GM12873 (cell line): Measurements from ENCODE around the gene EFCAB14.

Source experiments
- CTCF ChIP-seq: IDR thresholded peaks from 2 replicates; pipeline ENCODE4 v1.5.1; 2012; ENCODE audit warnings: low read depth, mild to moderate bottlenecking, moderate library complexity, low read length, control low read depth; ENCODE audit not compliant: insufficient read depth; ENCODE audit errors: missing control alignments

Gene EFCAB14

GRCh38 chr1:46687921-46688509, 30.9 kb downstream of the EFCAB14 start:
- TF ChIP-seq CTCF: no peak

DNA sequence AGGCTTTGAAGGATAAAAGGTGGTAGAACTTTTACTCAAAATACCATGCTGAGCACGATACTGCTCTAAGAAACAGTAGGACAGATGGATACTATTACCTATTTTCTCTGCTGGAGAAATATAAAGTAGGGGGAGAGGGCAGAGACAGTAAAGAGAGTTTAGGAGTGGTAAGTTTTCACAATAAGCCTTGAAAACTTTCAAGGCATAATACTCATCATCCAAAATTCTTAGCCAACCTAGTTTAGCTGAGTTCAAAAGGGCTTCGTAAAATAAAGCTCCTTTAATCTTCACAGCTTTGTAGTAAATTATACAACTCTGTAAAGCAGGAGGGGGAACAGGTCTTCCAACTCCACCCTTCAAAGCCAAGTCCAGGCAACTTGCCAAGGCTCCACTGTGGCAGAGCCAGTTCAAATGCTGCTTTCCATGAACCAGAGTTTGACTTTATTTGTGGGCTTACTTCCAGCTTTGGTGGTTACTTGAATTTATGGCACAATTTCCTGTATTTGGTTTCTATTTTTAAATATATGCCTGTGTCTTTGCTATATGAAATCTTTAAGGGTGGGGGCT, 31.7 kb downstream of the EFCAB14 start:
- TF ChIP-seq CTCF: no peak

DNA sequence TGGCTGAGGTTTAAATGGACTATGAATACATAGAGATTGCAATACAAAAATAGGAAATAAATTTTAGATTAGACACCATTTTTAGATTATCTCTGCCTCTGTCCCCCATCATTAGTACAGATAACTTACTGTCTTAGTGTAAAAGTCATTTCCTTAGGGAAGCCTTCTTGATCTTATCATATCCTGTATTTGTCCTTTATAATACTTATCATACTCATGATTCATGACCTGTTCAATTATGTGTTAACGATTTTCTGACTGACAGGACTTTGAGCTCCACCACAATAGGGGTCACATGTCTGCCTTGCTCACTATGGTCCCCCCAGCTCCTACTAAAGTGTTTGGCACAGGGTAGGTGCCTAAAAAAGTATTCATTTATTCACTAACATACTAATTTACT, 32.7 kb downstream of the EFCAB14 start:
- no peak for TF ChIP-seq CTCF

DNA sequence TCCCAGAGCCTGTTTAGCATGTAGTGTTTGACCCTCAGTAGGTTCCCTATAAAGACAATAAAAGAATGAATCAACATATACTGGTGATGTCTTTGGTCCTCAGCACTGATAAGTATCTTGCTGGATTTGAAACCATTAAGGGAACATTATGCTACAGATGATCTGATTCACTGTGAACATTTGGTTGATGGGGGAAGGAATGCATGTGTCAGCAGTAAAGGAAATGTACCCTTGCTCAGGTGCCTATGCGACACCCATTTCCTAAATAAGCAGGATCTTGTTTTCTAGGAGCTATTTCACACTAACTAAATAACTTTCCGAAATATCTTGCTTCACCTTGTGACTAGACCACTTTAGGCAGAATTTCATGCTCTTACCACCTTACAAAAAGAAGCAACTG, 34.2 kb downstream of the EFCAB14 start:
- no peak for TF ChIP-seq CTCF

DNA sequence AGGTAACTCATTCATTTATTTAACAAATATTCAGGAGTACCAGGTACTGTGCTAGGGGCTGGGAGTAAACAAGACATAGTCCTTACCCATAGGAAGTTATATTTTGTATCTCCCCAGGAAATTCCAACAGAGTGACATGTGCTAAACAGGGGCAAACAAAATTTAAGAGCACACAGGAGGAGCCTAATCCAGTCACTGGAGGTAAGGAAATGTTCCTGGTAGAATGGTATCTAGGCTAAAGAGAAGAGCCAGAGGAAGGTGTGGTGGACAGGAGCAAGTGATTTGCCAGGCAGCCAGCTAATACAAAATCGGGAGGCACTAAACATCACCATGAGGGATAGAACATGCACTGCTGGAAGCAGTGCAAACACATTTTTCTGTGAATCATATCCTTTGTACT, 36.9 kb downstream of the EFCAB14 start:
- TF ChIP-seq CTCF: no peak

GRCh38 chr1:46681333-46682034, 37.4 kb downstream of the EFCAB14 start:
- TF ChIP-seq CTCF: no peak

DNA sequence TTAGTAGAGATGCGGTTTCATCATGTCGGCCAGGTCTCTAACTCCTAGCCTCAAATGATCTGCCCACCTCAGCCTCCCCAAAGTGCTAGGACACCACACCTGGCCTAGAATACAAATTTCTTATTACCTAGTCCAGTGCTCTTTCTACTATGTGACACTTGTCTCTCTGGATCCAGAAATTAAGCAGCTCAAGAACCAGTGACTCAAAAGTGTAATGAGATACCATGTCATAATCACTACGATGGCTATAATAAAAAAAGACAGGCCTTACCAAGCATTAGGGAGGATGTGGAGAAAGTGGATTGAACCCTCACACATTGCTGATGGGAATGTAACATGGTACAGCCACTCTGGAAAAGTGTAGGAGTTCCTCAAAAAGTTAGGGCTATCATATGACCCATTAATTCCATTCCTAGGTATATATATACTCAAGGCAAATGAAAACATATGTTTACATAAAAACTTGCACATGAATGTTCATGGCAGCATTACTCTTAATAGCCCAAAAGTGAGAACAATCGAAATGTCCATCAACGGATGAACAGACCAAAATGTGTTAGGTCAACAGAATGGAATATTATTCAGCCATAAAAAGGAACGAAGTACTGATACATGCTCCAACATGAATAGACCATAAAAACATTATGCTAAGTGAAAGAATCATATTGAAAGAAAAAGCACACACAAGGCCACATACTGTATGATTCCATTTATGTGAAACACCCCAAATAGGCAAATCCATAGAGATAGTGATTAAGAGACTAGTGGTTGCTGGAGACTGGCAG, 38.9 kb downstream of the EFCAB14 start:
- no peak for TF ChIP-seq CTCF
